Bronchial epithelial cell (primary cell): ENCODE data around the gene FKBP6. TPM values are rescaled to one million over a fixed set of nuclear protein-coding genes. Genes with fewer than 3 reads are reported as not detected.

Experiments
- DNase-seq: peaks from one replicate; pipeline ENCODE4 v3.0.0-alpha.2; 2010; ENCODE audit warnings: low read depth
- FAIRE-seq: peaks from 2 replicates; lab custom pipeline; 2011; peaks lifted over from hg19 to GRCh38; lab: Jason Lieb, UNC
- H3K27me3 ChIP-seq: 2 replicates; pipeline ENCODE4 v1.5.1; 2011; ENCODE audit warnings: low read length; ENCODE audit not compliant: control insufficient read depth, insufficient read depth
- H3K36me3 ChIP-seq: 2 replicates; pipeline ENCODE4 v1.5.1; 2011; ENCODE audit warnings: low read length; ENCODE audit not compliant: control insufficient read depth, insufficient read depth
- H3K4me3 ChIP-seq: 2 replicates; pipeline ENCODE4 v1.5.1; 2011; ENCODE audit warnings: mild to moderate bottlenecking, low read depth, low read length, control low read depth
- CTCF ChIP-seq: IDR thresholded peaks from 2 replicates; pipeline ENCODE4 v1.5.1; 2011; ENCODE audit warnings: mild to moderate bottlenecking, moderate library complexity, low read length, control low read depth, inconsistent platforms; ENCODE audit not compliant: insufficient read depth, severe bottlenecking
- total RNA-seq: library from RNA; depleted of rRNA; stranded (reverse); fragments of >200 nt; gene quantifications from 2 replicates; pipeline ENCODE4 v1.2.1, GENCODE V29; 2014

Gene FKBP6
- total RNA-seq, 1 donor from 2014 or later: not detected

- DNase-seq (peak; percentile 59), FAIRE-seq (no peak)
- Histone ChIP-seq H3K4me3 (no peak overlapping the region), H3K36me3 (no peaks in the 10 kb centered on the region), H3K27me3 (peaks cover 2% of the 10 kb centered on the region)
- TF ChIP-seq CTCF: no peak
Measured at GRCh38 chr7:73341877-73342276, 13.9 kb downstream of the FKBP6 start.

- FAIRE-seq: no peak
- Histone ChIP-seq H3K36me3 (no peaks in the 10 kb centered on the region), H3K4me3 (no peak overlapping the region), H3K27me3 (peaks cover 2% of the 10 kb centered on the region)
- peak; percentile 49 for TF ChIP-seq CTCF
- peak; percentile 27 for DNase-seq
Measured at GRCh38 chr7:73342645-73343044, 14.7 kb downstream of the FKBP6 start.

- Histone ChIP-seq H3K4me3 (no peak overlapping the region), H3K36me3 (no peaks in the 10 kb centered on the region), H3K27me3 (peaks cover 2% of the 10 kb centered on the region)
- no peak for TF ChIP-seq CTCF
- DNase-seq (no peak), FAIRE-seq (no peak)
Measured at GRCh38 chr7:73343671-73344380, 15.9 kb downstream of the FKBP6 start.

- FAIRE-seq: no peak
- H3K36me3 ChIP-seq: no peaks in the 10 kb centered on the region
Measured at GRCh38 chr7:73345538-73345937, 17.6 kb downstream of the FKBP6 start.

GRCh38 chr7:73345951-73346350 is 18.0 kb downstream of the FKBP6 start:
- no peak for TF ChIP-seq CTCF
- FAIRE-seq: no peak
- H3K4me3 ChIP-seq: no peak overlapping the region
- no peaks in the 10 kb centered on the region for H3K36me3 ChIP-seq
- H3K27me3 ChIP-seq: peaks cover 2% of the 10 kb centered on the region
- DNase-seq: no peak

More at GRCh38 chr7:73345538-73345937, 17.6 kb downstream of the FKBP6 start:
- no peak for TF ChIP-seq CTCF
- DNase-seq: no peak
- H3K4me3 ChIP-seq: no peak overlapping the region
- H3K27me3 ChIP-seq: peaks cover 2% of the 10 kb centered on the region

- Histone ChIP-seq H3K27me3 (no peaks in the 10 kb centered on the region), H3K4me3 (no peak overlapping the region), H3K36me3 (no peaks in the 10 kb centered on the region)
- DNase-seq (no peak), FAIRE-seq (no peak)
- no peak for TF ChIP-seq CTCF
Measured at GRCh38 chr7:73349763-73350162, 21.8 kb downstream of the FKBP6 start.
